Measurements from ENCODE around the gene FRAT1. TPM values are rescaled to one million over a fixed set of nuclear protein-coding genes. Genes with fewer than 3 reads are reported as not detected.

Gene FRAT1
- total RNA-seq, 2 experiments from 2014 or later, result 2.7 to 3.2 TPM

DNA sequence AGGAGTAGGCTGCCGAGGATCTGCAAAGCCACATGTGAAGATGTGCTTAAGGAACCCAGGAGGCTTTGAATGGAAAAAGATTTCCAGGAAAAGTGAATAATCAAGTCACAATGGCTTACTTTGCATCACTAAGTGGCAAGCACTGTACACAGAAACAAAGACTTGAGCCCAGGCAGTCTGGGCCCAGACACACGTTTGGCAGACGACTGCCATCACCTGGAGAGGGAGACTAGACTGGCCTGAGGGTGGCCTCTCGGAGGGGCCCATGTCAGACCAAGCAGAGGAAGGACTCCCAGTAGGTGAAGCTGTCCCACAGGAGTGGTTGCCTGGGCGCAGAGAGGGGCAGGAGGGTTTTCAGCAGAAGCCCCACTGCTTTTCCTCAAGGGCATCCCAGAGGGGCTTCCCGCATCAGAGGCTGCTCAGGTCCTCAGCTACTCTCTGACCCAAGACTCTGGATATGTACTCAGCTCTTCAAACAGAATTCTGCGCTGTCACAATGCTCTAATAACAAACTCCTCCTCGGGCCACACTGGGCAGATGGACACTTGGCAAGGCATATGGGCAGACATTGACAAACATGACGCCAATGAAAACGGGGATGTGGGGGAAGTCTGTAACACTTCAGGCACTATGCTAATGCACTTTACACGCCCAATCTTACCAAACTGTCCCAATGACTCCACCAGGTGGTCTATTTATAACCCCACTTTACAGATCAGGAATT lies 43.4 kb downstream of the FRAT1 start:
- H3K4me3 Mint-ChIP-seq, result no peak overlapping the region
- H3K36me3 Mint-ChIP-seq, result peaks cover 19% of the 10 kb centered on the region
- H3K9me3 Mint-ChIP-seq, result no peaks in the 10 kb centered on the region
- no peak for DNase-seq
- H3K27me3 Mint-ChIP-seq, result no peaks in the 10 kb centered on the region
- H3K27ac Mint-ChIP-seq, result no peak overlapping the region
- H3K4me1 Mint-ChIP-seq, result no peaks in the 10 kb centered on the region

DNA sequence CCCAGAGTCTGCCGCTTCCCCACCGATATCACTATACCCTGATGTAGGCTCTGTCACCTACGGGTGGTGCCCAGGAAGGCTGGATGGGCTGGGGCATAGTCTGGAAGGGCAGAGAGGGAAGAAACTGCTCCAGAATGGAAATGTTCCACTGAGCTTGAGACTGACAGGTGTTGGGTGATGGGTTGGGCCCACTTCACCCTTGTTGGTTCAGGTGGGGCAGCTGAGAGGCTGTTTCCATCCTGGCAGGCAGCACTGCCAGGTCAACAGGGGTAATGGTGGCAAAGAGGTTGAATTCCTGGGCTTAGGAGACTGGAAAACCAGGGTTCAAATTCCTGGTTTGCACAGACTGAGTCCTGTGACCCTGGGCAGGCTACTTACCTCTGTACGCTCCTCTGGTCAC lies 44.0 kb downstream of the FRAT1 start:
- H3K9me3 Mint-ChIP-seq, result no peaks in the 10 kb centered on the region
- no peak overlapping the region for H3K4me3 Mint-ChIP-seq
- DNase-seq, result no peak
- no peaks in the 10 kb centered on the region for H3K27me3 Mint-ChIP-seq
- H3K36me3 Mint-ChIP-seq, result peaks cover 19% of the 10 kb centered on the region
- H3K27ac Mint-ChIP-seq, result no peak overlapping the region
- H3K4me1 Mint-ChIP-seq, result no peaks in the 10 kb centered on the region

DNA sequence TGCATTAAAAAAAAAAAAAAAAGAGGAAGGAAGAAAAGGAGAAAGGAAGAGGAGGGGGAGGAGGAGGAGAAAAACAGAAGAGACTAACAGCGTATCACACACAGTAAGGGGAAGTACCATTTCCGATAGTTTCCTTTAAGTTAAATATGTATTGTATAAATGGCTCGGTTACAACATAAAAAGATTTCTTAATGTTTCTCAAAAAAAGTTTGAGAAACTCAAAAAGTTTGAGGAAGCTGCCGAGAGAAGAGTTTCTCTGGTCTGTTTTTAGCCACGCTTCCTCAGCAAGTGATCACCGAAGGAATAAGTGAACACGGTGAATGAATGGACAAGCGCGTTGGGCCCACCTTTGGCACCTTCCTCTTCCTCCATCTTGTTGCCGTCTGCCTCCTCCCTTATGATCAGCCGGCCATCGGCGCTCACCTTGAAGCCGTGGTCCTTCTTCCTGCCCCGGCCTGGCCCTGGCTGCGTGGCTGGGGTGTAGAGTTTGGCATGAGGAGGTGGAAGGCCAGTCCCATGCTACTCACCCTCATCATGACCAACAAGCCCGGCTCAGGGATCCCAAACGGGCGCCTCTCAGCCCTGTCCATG lies 46.8 kb downstream of the FRAT1 start:
- Mint-ChIP-seq H3K27me3 (no peaks in the 10 kb centered on the region), H3K36me3 (peaks cover 22% of the 10 kb centered on the region), H3K9me3 (no peaks in the 10 kb centered on the region), H3K27ac (peak overlapping the region; percentile 20), H3K4me1 (no peaks in the 10 kb centered on the region), H3K4me3 (no peak overlapping the region)
- DNase-seq, result no peak

- DNase-seq, result no peak
- Mint-ChIP-seq H3K36me3 (peaks cover 24% of the 10 kb centered on the region), H3K27ac (no peak overlapping the region)
Measured at GRCh38 chr10:97366572-97366971, 47.5 kb downstream of the FRAT1 start.

DNA sequence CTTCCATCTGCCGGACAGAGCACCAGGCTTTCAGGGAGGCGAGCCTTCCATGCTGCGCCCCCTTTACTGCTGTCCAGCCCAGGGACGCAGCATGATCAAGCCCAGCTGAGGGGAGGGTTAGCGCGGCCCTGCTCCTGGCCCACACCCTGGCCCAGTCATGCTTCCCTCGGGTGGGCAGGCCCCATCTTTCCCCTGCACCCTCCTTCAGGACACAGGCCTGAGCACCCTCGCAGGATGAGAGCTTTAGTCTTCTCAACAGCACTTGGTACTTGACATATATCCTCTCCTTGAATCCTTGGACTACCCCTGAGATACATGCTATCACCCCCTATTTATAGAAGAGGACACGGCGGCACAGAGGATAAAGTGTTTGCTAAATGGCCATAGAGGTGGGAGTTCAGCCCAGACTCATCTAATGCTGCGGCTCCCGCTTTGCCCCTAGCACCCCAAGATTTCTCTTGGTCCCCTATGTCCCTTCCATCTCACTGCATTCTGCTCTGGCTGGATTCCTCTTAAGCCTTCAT lies 48.1 kb downstream of the FRAT1 start:
- H3K27me3 Mint-ChIP-seq, result no peaks in the 10 kb centered on the region
- H3K36me3 Mint-ChIP-seq, result peaks cover 24% of the 10 kb centered on the region
- H3K27ac Mint-ChIP-seq, result no peak overlapping the region
- DNase-seq, result no peak
- H3K4me1 Mint-ChIP-seq, result no peaks in the 10 kb centered on the region
- no peaks in the 10 kb centered on the region for H3K9me3 Mint-ChIP-seq
- H3K4me3 Mint-ChIP-seq, result no peak overlapping the region

More at GRCh38 chr10:97366572-97366971, 47.5 kb downstream of the FRAT1 start:
- Mint-ChIP-seq H3K4me3 (no peak overlapping the region), H3K27me3 (no peaks in the 10 kb centered on the region), H3K4me1 (no peaks in the 10 kb centered on the region), H3K9me3 (no peaks in the 10 kb centered on the region)

Other genes starting within 250 kb of the FRAT1 start
- gene SLIT1, start 133.3 kb upstream of the FRAT1 start, total RNA-seq, result under 1 TPM; 0.08 to 0.27 TPM
- gene ARHGAP19, start 26.6 kb upstream of the FRAT1 start, total RNA-seq, result 10 to 100 TPM; 36.1 to 42.9 TPM
- 1 to 10 TPM; 8.8 to 9.5 TPM for gene FRAT2, start 15.5 kb downstream of the FRAT1 start, total RNA-seq
- gene RRP12, start 82.1 kb downstream of the FRAT1 start, total RNA-seq, result 10 to 100 TPM; 82.2 to 88.4 TPM
- 100 to 1,000 TPM; 933 to 982 TPM for gene PGAM1, start 106.9 kb downstream of the FRAT1 start, total RNA-seq
- gene EXOSC1, start 126.7 kb downstream of the FRAT1 start, total RNA-seq, result 10 to 100 TPM; 48.4 to 53.7 TPM
- gene ZDHHC16, start 126.9 kb downstream of the FRAT1 start, total RNA-seq, result 10 to 100 TPM; 37.5 to 42.2 TPM
- gene MMS19, start 179.2 kb downstream of the FRAT1 start, total RNA-seq, result 10 to 100 TPM; 96.2 to 97.0 TPM
- gene UBTD1, start 179.7 kb downstream of the FRAT1 start, total RNA-seq, result 1 to 10 TPM in 1 of 2 experiments, under 1 TPM in 1; 0.99 to 1.3 TPM

All from activated naive CD8-positive, alpha-beta T cell treated with anti-CD3 and anti-CD28 coated beads for 36 hours (primary cell).